HG03439 (cell line): ENCODE data around the gene BTBD6.
"Not testable (repeated sequence)": the region's sequence is repeated elsewhere in the genome, so short reads cannot be mapped to it uniquely, and the experiment has no call there.

ENCODE experiments used
- ATAC-seq: cut with Tn5 transposase; IDR thresholded peaks from one replicate; pipeline ENCODE4 v1.9.1; 2021; ENCODE audit warnings: mild to moderate bottlenecking, moderate library complexity; ENCODE audit not compliant: unreplicated experiment

Gene BTBD6

DNA sequence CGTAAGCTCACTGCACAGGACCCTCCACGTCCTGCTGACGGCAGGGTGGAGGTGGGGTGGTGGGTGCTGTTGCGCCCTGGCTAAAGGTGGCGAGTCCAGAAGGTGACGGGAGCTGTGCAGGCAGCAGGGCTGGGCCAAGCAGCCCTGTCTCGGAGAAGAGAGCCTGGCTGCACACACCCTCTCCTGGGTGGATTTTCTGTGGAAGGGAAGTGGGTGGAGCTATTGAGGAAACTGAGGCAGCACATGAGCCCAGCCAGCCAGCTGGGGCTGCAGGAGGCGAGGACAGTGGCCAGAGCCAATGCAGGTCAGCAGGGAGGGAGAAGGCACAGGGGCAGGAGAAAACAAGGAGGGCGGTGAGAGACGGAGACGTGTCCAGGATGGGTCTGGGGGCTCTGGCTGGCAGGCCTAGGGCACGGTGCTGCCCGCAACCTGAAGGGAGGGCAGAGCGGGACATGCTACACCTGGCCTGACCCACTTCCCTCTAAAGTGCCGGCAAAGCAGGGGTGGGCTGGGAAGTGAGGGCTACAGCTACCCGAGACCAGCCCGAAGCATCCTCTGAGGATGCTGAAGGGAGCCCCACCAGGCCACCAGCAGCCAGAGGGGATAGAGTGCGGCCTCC, 20.5 kb downstream of the BTBD6 start:
- ATAC-seq: no peak

DNA sequence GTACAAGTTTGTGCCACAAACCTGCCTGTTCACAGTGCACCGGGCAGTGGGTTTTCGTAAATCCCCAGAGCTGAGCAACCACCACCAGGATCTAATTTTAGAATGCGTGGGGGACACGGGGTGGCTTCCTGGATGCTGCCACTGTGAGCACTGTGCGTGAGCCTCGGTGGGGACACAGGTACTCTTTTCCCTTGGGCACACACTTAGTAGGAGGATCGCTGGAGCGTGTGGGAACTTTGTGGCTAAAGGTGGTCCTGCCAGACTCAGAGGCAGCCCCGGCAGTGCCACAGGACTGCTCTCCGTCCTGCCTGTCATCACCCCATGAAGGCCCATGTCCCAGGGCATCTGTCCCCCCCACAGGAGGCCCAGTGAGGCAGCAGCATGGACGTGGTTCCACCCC, 21.1 kb downstream of the BTBD6 start:
- no peak for ATAC-seq

DNA sequence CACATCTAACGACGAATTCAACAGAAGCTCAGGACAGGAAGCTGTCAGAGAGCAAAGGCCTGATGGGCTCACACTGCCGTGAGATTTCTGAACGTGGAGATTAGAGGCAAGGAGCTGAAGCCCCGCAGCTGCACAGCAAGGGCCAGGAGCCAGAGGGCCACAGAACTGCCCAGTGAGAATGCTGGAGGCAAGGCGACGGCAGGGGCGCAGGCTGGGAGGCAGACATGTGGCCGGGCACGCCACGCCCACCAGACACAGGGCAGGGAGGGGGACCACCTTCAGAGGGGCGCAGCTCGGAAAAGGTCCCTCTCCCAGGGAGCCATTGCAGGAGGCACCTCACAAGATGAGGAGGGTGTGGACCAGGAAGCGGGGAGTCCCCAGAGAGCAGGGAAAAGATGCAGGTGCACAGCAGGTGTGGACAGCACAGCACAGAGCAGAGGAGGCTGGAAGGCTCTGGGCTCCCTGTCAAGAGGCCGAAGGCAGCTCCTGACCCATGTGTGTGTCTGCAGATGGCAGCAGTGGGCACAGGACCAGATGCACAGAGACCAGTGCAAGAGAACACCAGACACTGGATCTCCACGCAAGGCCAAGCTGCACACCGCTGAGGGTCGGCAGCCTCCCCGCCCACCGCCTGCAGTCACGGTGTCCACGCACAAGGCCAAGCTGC, 23.0 kb downstream of the BTBD6 start:
- ATAC-seq: no peak

DNA sequence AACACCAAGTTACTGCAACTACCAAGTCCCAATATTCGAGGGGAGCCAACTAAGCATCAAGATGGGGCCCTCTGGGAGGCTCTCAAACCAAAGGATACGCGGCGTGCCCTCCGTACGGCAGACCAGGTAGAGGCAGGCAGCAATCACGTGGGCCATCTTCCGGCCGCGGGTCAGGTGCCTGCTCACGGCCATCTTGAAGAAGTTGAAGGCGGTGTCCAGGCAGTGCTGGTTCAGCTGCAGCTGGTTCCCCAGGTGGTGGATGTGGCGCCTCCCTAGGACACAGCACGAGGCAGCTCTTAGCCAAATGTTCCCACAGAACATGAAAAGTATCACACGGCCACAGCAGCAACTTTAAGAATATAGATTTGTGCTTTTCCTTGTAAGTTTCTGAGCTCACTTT, 24.3 kb downstream of the BTBD6 start:
- ATAC-seq: no peak

DNA sequence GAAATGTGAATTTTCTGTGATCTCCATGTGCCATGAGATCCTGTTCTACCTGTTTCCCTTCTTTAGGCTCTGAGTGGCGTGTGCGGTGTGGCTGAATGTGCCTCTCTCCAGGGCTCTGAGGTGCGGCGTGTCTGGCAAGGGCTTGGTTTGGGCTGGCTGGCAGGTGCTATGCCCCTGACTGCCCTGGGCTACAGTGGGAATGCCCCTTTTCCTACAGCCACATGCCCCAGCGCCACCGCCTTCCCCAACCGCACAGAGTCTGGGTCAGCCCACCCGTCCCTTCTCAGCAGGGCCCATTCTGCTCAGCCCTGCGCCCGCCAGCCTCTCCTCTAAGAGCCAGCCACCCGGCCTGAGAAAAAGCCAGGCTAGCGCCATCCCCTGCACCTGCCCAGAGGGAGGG, 24.7 kb downstream of the BTBD6 start:
- ATAC-seq: no peak

DNA sequence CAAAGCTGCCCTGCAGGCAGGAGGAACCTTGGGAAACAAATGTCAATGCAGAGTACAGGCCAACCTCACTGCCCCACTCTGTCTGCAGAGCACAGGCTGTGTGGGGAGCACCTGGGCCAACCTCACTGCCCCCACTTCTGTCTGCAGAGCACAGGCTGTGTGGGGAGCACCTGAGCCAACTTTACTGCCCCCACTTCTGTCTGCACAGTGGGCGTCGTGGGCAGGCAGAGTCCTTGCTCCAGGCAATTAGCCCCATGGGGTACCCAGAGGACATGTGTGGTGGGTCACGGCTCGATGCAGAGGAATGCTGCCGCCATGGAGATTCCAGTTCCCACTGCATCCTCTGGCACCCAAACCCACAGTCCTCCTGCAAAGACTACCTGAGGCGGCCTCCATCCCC, 26.3 kb downstream of the BTBD6 start:
- no peak for ATAC-seq

DNA sequence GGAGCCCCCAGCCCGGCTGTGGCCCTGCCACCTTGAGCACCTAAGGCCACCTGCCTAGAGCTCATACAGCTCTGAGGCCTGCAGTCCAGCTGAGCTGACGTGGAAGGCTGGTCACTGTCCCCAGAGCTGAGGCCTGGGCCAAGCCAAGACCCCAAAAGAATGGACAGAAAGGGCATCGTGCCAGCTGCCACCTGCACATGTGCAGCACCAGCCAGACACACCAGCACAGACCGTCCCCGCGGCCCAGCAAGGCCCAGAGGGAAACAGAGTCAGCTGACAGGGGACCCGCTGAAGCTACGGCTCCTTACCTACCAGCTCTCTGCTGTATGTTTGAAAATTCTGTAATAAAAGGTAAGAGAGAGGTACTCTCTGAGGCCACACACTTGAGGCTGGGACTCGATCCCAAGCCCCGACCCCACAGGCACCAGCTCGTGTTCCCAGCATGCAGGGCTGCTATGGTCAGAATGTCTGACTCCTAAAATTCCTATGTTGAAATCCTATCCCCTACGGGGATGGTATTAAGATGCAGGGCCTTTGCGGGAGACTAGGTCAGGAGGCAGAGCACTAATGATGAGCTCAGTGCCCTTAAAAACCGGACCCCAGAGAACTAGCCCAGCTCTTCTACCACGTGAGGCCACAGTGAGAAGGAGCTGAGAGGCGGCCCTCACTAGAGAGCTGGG, 27.1 kb downstream of the BTBD6 start:
- no peak for ATAC-seq

DNA sequence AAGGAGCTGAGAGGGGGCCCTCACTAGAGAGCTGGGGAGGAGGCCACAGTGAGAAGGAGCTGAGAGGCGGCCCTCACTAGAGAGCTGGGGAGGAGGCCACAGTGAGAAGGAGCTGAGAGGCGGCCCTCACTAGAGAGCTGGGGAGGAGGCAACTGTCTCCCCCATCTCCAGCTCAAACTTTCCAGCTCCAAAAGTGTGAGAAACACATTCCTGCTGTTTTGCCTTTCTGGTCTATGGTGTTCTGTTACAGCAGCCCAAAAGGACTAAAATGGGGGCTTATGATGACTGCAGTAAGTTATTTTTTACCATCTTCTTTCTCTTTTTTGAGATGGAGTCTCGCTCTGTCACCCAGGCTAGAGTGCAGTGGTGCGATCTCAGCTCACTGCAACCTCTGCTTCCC, 29.1 kb downstream of the BTBD6 start:
- ATAC-seq: not testable (repeated sequence)

DNA sequence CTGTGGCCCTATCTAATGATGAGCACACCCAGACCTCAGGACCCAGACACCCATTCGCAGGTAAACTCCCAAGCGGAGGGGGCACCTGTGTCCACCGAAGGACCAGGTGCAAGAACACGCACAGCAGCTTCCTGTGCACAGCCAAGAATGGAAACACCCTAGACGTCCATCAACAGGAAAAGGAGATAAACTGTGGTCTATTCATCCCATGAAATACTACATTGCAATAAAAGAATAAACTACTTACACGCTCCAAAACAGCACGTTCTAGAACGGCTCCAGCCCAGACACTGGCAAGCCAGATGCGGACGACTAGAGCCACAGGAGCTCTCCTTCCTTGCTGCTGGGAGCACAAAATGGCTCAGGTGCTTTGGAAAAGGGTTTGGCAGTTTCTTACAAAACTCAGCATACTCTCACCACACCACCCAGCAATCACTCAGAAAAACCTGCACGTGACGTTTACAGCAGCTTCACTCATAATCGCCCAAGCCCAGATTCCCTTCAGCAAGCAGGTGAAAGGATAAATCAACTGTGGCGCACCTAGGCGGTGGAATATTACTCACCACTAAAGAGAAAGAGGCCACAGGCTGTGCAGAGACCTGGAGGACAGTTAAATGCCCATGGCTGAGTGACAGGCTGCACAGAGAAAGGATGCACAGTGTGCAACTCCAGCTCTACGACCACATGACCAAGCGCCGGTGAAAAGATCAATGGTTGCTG, 31.5 kb downstream of the BTBD6 start:
- ATAC-seq: no peak

DNA sequence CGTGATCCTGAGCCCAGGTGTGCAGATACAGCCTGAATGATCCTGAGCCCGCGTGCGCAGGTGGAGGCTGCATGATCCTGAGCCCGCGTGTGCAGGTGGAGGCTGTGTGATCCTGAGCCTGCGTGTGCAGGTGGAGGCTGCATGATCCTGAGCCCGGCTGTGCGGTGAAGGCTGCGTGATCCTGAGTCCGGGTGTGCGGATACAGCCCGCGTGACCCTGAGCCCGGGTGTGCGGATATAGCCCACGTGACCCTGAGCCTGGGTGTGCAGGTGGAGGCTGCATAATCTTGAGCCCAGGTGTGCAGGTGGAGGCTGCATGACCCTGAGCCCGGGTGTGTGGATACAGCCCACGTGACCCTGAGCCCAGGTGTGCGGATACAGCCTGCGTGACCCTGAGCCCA, 32.2 kb downstream of the BTBD6 start:
- ATAC-seq: no peak

DNA sequence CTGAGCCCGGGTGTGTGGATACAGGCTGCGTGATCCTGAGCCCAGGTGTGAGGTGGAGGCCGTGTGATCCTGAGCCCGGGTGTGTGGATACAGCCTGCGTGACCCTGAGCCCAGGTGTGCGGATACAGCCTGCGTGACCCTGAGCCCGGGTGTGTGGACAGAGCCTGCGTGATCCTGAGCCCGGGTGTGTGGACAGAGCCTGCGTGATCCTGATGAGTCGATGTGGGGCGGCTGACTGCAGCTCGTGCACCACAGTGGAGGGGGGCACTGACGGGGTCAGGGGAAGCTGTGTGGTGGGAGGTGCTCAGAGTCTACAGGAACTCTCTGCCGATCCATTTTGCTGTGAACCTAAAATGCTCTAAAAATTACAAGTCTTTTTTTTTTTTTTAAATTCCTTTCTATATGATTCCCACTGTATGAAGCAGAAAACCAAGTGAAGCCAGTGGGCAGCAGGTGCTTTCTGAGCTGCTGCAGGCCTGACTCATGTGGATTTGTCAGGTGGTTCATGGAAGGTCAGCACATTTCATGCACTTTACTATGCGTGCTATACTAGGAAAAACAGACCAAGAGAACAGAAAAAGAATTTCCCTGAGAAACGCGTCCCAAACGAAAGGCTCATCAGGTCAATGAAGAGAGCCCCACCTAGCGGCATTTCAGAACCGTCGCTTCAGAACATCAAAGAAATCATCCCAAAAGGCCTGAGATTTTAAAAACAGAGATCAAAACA, 33.2 kb downstream of the BTBD6 start:
- ATAC-seq: no peak

DNA sequence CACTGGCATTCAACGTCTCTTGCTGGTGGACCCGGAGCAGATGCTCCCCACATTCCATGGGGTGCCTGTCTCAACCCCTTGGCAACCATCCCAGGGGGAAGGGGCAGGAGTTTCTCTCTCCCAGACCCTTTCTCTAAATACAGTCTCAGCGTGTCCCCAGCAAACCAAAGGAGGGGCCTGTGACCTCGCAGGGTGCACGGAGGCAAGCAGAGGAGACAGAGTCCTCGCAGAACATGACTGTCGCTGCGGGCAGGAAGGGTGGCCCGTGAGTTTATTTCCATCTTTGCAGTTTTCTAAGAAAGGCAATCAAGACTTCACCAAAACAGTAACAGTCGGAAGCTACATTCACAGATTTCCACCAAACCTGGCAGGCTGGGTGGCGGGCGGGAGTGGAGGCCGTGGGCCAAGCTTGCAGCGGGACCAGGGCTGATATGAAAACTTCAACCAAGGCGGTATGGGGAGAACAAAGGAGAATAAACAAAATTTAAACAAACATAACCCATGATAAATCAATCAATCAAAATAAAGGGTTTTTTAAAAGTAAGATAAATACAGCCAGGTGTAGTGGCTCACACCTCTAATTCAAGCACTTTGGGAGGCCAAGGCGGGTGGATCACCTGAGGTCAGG, 33.9 kb downstream of the BTBD6 start:
- ATAC-seq: no peak

DNA sequence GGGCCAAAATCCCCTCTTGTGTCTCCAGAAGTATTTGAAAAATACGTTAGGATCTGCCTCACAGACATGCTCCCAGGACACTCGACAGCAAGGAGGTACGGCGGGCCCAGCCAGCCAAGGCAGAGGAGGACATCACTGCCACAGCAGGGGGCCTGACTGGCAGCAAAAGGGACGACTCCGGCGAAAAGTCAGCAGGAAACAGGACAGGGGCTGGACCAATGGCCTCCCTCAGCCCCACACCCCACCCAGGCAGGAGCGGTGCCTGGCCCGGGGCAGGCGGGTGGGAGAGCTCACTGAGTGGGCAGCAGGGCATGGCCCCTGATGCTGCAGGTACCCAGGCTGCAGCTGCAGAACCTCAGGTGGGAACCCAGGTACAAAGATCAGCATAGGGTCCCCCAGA, 34.7 kb downstream of the BTBD6 start:
- ATAC-seq: no peak

DNA sequence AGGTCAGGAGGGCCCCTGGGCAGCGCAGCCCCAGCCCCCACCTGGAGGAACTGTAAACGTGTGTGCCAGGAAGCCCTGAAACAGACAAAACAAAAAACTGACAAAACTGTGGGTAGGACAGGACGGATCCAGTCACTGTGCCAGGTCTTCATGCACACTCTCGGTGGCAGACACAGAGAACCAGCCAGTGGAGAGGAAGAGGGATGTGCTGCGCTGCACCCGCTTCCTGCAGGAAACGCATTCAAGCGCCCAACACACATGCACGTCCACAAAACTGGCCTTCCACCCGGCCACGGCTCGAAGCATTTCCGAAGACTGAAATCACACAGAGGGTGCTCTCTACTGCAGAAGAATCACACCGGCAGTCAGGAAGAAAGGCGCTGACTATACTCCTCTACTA, 35.6 kb downstream of the BTBD6 start:
- ATAC-seq: no peak

DNA sequence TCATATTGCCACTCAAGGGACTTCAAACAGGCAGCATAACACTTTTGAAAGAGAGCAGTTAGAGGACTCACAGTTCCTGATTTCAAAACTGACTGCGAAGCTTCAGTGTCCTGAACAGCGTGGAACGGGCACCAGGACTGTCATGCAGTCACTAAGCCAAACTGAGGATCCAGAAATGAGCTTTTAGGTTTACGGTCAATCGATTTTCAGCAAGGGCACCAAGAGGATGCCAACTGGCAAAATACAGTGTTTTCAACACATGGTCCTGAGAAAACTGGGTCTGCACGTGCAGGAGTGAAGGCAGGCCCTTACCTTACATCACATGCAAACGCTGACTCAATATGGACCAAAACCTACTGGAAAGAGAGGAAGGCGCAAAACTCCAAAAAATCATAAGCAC, 36.8 kb downstream of the BTBD6 start:
- no peak for ATAC-seq

DNA sequence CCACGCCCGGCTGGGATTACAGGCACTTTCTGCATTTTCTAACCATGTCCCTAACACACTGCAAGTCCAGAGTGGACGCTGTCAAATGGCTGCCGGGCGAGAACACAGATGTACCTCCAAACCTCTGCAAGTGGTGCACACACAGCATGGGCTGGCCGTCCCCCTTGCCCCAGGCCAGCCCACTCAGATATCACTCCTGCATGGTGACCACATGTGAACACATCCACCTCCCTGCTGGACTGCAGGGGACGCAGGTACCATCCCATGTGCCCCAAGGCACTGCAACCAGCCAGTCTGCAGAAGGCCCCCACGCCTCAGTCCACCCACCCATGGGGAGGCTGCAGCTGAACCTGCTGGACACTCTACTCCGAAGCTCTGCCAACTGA, 38.4 kb downstream of the BTBD6 start:
- no peak for ATAC-seq

DNA sequence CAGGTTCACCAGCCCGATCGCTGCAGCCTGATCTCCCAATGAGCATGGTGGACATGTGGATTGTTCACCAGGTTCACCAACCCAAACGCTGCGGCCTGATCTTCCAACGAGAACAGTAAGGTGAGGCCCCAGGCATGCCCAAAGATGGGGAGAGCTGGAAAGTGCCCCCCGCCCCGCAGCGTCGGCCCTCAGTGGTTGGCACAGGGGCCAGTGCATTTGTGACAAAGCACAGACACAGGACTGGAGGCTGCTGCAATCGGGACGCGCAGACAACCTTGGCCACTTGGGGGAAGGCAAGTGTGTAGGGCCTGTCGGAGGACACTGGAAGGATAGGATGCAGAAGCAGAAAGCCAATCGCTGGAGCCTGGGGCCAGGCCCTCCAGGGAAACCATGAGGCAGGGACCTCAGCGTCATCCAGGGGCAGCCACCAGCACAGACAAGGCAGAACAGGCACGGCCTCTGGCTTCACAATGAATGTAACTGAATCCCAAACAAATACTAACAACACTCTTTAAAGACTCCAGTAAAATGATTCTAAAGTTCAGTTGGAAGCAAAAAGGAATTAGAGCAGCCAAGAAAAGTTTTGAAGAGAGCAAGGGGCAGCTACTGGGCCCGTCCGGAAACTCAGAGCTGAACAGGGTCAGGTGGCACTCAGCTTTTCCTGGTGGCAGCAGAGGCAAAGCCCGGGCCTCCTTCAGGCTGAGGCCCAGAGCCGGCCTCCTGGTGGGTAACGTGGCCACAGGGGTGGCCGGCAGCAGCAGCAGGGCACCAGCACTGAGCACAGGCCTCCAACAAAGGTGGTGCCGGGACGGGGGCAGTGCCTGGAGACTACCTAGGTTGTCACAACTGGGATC, 39.1 kb downstream of the BTBD6 start:
- no peak for ATAC-seq

DNA sequence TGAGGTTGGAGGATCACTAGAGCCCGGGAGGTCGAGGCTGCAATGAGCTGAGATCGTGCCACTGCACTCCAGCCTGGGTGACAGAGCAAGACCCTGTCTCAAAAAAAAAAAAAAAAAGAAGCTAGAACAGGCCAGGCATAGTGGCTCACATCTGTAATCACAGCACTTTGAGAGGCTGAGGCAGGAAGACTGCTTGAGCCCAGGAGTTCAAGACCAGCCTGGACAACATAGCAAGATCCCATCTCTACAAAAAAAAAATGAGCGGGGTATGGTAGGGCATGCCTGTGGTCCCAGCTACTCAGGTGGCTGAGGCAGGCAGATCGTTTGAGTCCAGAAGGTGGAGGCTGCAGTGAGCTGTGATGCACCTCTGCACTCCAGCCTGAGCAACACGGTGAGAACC, 40.6 kb downstream of the BTBD6 start:
- ATAC-seq: not testable (repeated sequence)

DNA sequence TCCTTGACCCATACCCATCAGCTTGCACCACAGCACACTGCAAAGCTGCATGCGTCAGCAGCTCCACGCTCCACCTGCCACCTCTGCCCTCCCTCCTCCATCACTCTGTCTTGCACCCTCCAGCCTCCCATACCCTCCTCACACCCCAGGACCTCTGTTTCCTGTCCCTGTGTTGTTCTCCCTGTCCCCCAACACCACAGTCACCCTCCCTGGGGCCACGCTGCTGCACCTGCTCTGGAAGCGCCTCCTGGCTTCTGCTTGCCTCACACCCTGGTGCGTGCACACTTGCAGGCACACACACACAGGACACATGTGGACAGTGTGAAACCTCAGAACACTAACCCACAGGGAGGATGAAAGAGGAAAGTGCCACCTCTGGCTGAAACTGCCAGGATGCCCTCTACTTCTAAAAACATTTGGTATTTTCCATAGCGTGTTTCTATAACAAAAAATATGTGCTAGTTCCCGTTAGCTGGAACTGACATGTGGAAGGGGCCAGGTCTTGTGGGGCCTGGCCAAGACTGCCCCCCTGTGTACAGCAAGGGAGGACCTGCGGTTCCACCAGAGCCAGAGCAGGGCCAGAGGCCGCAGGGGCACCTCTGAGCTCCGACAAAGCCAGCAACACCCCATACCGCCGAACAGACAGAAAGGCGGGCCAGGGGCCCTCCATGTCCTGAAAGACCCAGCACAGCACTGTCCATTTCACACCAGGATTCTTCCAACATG, 42.5 kb downstream of the BTBD6 start:
- no peak for ATAC-seq
